Measurements from ENCODE around the gene FLOT1. TPM values are rescaled to one million over a fixed set of nuclear protein-coding genes. Genes with fewer than 3 reads are reported as not detected.
A peak's percentile ranks its signal among the peaks of the same experiment; 100 is the strongest.

The FLOT1 gene
- total and polyA plus RNA-seq, 2 of the 13 experiments (the other 11 are each of a cell fraction or from before 2014, with no cell fraction given) = 82.3 to 130 TPM

- TF ChIP-seq BATF2 (CRISPR knock-in tag; IDR thresholded peaks at IDR 0.05) (peak; percentile 53; the same call in 1 of the 2 replicates), ZNF891 (CRISPR knock-in tag; IDR thresholded peaks at IDR 0.05) (no peak), MBNL3 (CRISPR knock-in tag; conservative IDR thresholded peaks at IDR 0.05) (no peak), ZNF607 (CRISPR knock-in tag; IDR thresholded peaks at IDR 0.05; ENCODE audit: borderline replicate concordance) (no peak), ZNF512 (CRISPR knock-in tag; IDR thresholded peaks at IDR 0.05) (no peak), GABPA (IDR thresholded peaks at IDR 0.05; ENCODE audit: low read depth, low read length) (no peak), GABPA (CRISPR knock-in tag; IDR thresholded peaks at IDR 0.05; ENCODE audit: low read depth) (no peak), ZNF326 (CRISPR knock-in tag; IDR thresholded peaks at IDR 0.05; ENCODE audit: borderline replicate concordance) (no peak), FOSL2 (CRISPR knock-in tag; IDR thresholded peaks at IDR 0.05) (no peak), JDP2 (CRISPR knock-in tag; IDR thresholded peaks at IDR 0.05; ENCODE audit: borderline replicate concordance) (no peak), ZGPAT (CRISPR knock-in tag; IDR thresholded peaks at IDR 0.05) (no peak), TCF7 (IDR thresholded peaks at IDR 0.05; ENCODE audit: low read depth) (no peak), ZNF136 (CRISPR knock-in tag; IDR thresholded peaks at IDR 0.05; ENCODE audit: low read depth) (no peak), DMTF1 (CRISPR knock-in tag; IDR thresholded peaks at IDR 0.05) (no peak), E2F2 (CRISPR knock-in tag; IDR thresholded peaks at IDR 0.05; ENCODE audit: borderline replicate concordance) (no peak), FOXK2 (IDR thresholded peaks at IDR 0.05) (no peak), ZNF572 (CRISPR knock-in tag; IDR thresholded peaks at IDR 0.05) (no peak), ZNF367 (CRISPR knock-in tag; IDR thresholded peaks at IDR 0.05; ENCODE audit: borderline replicate concordance) (no peak), ZNF615 (CRISPR knock-in tag; IDR thresholded peaks at IDR 0.05; ENCODE audit: borderline replicate concordance) (no peak)
Measured at GRCh38 chr6:30724906-30725667, 17.4 kb downstream of the FLOT1 start (continued).
